Measurements from ENCODE around the gene NUP93. TPM values are rescaled to one million over a fixed set of nuclear protein-coding genes. Genes with fewer than 3 reads are reported as not detected.

The NUP93 gene
- total and polyA plus RNA-seq, 4 donors = 27.4 to 59.9 (median 51.2) TPM

GRCh38 chr16:56824331-56824730 is 94.4 kb downstream of the NUP93 start:
- Histone ChIP-seq H3K27ac (ENCODE audit: low read depth in 1 of 2, low read length in 1 of 2) (no peak overlapping the region), H3K36me3 (ENCODE audit: control insufficient read depth in 4 of 4, insufficient read depth in 4 of 4, low read length in 4 of 4) (peaks cover 5 to 38% (median 17%) of the 10 kb centered on the region in 4 donors), H3K9ac (ENCODE audit: insufficient read depth in 1 of 2, low read length in 2 of 2) (no peak overlapping the region), H3K4me1 (ENCODE audit: control insufficient read depth in 5 of 5, insufficient read depth in 5 of 5, low read length in 5 of 5) (no peaks in the 10 kb centered on the region), H3K4me3 (no peak overlapping the region), H3K27me3 (ENCODE audit: control insufficient read depth in 3 of 3, insufficient read depth in 3 of 3, low read length in 2 of 3) (no peaks in the 10 kb centered on the region), H3K9me3 (ENCODE audit: control insufficient read depth in 4 of 4, insufficient read depth in 3 of 4, low read length in 3 of 4) (no peaks in the 10 kb centered on the region)
- 55 to 89% methylated on average over 3 of the region's 3 CpGs for WGBS, 2 donors
- TF ChIP-seq, protein P1, sequence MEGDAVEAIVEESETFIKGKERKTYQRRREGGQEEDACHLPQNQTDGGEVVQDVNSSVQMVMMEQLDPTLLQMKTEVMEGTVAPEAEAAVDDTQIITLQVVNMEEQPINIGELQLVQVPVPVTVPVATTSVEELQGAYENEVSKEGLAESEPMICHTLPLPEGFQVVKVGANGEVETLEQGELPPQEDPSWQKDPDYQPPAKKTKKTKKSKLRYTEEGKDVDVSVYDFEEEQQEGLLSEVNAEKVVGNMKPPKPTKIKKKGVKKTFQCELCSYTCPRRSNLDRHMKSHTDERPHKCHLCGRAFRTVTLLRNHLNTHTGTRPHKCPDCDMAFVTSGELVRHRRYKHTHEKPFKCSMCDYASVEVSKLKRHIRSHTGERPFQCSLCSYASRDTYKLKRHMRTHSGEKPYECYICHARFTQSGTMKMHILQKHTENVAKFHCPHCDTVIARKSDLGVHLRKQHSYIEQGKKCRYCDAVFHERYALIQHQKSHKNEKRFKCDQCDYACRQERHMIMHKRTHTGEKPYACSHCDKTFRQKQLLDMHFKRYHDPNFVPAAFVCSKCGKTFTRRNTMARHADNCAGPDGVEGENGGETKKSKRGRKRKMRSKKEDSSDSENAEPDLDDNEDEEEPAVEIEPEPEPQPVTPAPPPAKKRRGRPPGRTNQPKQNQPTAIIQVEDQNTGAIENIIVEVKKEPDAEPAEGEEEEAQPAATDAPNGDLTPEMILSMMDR (IDR thresholded peaks at IDR 0.05; ENCODE audit: control extremely low read depth, extremely low read depth) = no peak
- ATAC-seq (ENCODE audit: insufficient read depth, low FRiP score) (peak; percentile 62), DNase-seq (peak in 1 of 3 donors; percentile 13)

- ATAC-seq (ENCODE audit: insufficient read depth, low FRiP score) (no peak), DNase-seq (no peak)
- H3K4me1 ChIP-seq (ENCODE audit: control insufficient read depth in 5 of 5, insufficient read depth in 5 of 5, low read length in 5 of 5) = no peaks in the 10 kb centered on the region
- no peak overlapping the region for H3K9ac ChIP-seq (ENCODE audit: insufficient read depth in 1 of 2, low read length in 2 of 2)
- peaks cover 3 to 34% (median 18%) of the 10 kb centered on the region in 4 donors for H3K36me3 ChIP-seq (ENCODE audit: control insufficient read depth in 4 of 4, insufficient read depth in 4 of 4, low read length in 4 of 4)
- no peaks in the 10 kb centered on the region for H3K27me3 ChIP-seq (ENCODE audit: control insufficient read depth in 3 of 3, insufficient read depth in 3 of 3, low read length in 2 of 3)
- TF ChIP-seq, protein P1 (IDR thresholded peaks at IDR 0.05; ENCODE audit: control extremely low read depth, extremely low read depth) = no peak
- H3K4me3 ChIP-seq = no peak overlapping the region
- 88 to 91% methylated on average over 3 of the region's 3 CpGs for WGBS, 2 donors
- H3K27ac ChIP-seq (ENCODE audit: low read depth in 1 of 2, low read length in 1 of 2) = no peak overlapping the region
- no peaks in the 10 kb centered on the region for H3K9me3 ChIP-seq (ENCODE audit: control insufficient read depth in 4 of 4, insufficient read depth in 3 of 4, low read length in 3 of 4)
These were observed 94.9 kb downstream of the NUP93 start for GRCh38 chr16:56824804-56825203.

- Histone ChIP-seq H3K4me1 (ENCODE audit: control insufficient read depth in 5 of 5, insufficient read depth in 5 of 5, low read length in 5 of 5) (no peaks in the 10 kb centered on the region), H3K36me3 (ENCODE audit: control insufficient read depth in 4 of 4, insufficient read depth in 4 of 4, low read length in 4 of 4) (peaks cover 3 to 32% (median 19%) of the 10 kb centered on the region in 4 donors), H3K27ac (ENCODE audit: low read depth in 1 of 2, low read length in 1 of 2) (no peak overlapping the region), H3K9me3 (ENCODE audit: control insufficient read depth in 4 of 4, insufficient read depth in 3 of 4, low read length in 3 of 4) (no peaks in the 10 kb centered on the region), H3K9ac (ENCODE audit: insufficient read depth in 1 of 2, low read length in 2 of 2) (no peak overlapping the region), H3K27me3 (ENCODE audit: control insufficient read depth in 3 of 3, insufficient read depth in 3 of 3, low read length in 2 of 3) (no peaks in the 10 kb centered on the region), H3K4me3 (no peak overlapping the region)
- ATAC-seq (ENCODE audit: insufficient read depth, low FRiP score) (no peak), DNase-seq (no peak)
- TF ChIP-seq, protein P1 (IDR thresholded peaks at IDR 0.05; ENCODE audit: control extremely low read depth, extremely low read depth) = no peak
These were observed 95.9 kb downstream of the NUP93 start for GRCh38 chr16:56825826-56826225.

GRCh38 chr16:56828647-56829046 is 98.7 kb downstream of the NUP93 start:
- 92 to 100% methylated on average over 1 of the region's 1 CpG for WGBS, 2 donors
- Histone ChIP-seq H3K4me3 (no peak overlapping the region), H3K4me1 (ENCODE audit: control insufficient read depth in 5 of 5, insufficient read depth in 5 of 5, low read length in 5 of 5) (no peaks in the 10 kb centered on the region), H3K27me3 (ENCODE audit: control insufficient read depth in 3 of 3, insufficient read depth in 3 of 3, low read length in 2 of 3) (no peaks in the 10 kb centered on the region), H3K27ac (ENCODE audit: low read depth in 1 of 2, low read length in 1 of 2) (no peak overlapping the region), H3K9me3 (ENCODE audit: control insufficient read depth in 4 of 4, insufficient read depth in 3 of 4, low read length in 3 of 4) (no peaks in the 10 kb centered on the region), H3K9ac (ENCODE audit: insufficient read depth in 1 of 2, low read length in 2 of 2) (no peak overlapping the region), H3K36me3 (ENCODE audit: control insufficient read depth in 4 of 4, insufficient read depth in 4 of 4, low read length in 4 of 4) (peaks cover 21 to 28% (median 24%) of the 10 kb centered on the region in 4 donors)
- DNase-seq = no peak
- TF ChIP-seq, protein P1 (IDR thresholded peaks at IDR 0.05; ENCODE audit: control extremely low read depth, extremely low read depth) = no peak
- ATAC-seq (ENCODE audit: insufficient read depth, low FRiP score) = no peak
